M059J (cell line): ENCODE results near the gene ABCB10. TPM values are rescaled to one million over a fixed set of nuclear protein-coding genes. Genes with fewer than 3 reads are reported as not detected.

Experiments used
- DNase-seq: peaks from one replicate; pipeline ENCODE4 v3.0.0-alpha.2; 2012; ENCODE audit warnings: low read depth
- total RNA-seq: library from RNA; depleted of rRNA; stranded (reverse); fragments of >200 nt; shearing (Covaris generic); gene quantifications from 2 replicates; pipeline ENCODE4 v1.2.3, GENCODE V29; 2014; rRNA removed

Gene ABCB10
- total RNA-seq, 1 experiment from 2014 or later, result 17.8 TPM

GRCh38 chr1:229474509-229474908 is 84.0 kb downstream of the ABCB10 start:
- DNase-seq, result no peak

- no peak for DNase-seq
These were observed 87.3 kb downstream of the ABCB10 start for GRCh38 chr1:229471175-229471574.

DNA sequence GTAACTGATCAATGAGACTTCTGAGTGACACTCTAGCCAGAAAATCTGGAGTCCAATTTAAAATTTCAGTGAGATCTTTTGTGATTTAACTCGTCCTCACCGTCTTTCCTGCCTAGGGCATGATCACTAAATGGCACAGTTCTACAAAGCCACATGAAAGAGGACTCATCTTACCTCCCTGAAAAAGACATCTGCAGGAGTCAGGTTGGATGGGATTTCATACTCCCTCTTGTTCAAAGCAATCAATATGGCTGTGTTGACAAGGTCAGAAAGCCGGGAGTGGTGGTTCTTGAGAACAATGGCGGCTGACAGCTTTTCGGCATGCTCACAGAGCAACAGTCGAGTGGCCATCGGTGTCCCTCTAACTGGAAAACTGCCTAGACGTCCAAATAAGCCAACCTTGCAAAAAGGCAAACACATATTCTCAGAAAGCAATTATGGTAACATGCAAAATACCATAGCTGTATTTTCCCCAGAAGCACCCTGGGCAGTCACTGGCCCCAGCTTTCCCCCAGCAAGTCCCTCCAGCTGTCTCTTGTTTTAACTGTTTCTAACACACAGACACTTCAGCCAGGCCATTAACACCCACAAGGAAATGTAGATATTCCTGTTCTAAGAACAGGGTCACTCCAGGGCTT is 88.0 kb downstream of the ABCB10 start:
- no peak for DNase-seq

GRCh38 chr1:229466887-229467286 is 91.6 kb downstream of the ABCB10 start:
- no peak for DNase-seq

Other genes with a start within 250 kb of the ABCB10 start
- 9.7 and 15.9 TPM in 2 replicates for gene CCSAP, start 215.7 kb downstream of the ABCB10 start, total RNA-seq
- not detected in 2 replicates for gene ACTA1, start 124.6 kb downstream of the ABCB10 start, total RNA-seq
- gene NUP133, start 50.4 kb downstream of the ABCB10 start, total RNA-seq, result 61.4 and 63.3 TPM in 2 replicates
- 22.7 and 23.6 TPM in 2 replicates for gene TAF5L, start 67.4 kb upstream of the ABCB10 start, total RNA-seq
- gene URB2, start 67.5 kb upstream of the ABCB10 start, total RNA-seq, result 6.4 and 11.1 TPM in 2 replicates